IPS-18c (cell line): ENCODE measurements around the gene SEZ6L.
A peak's percentile ranks its signal among the peaks of the same experiment; 100 is the strongest.

Source experiments
- H3K4me3 ChIP-seq: 2 replicates; pipeline ENCODE4 v1.7.0; 2013; ENCODE audit warnings: low read depth, mild to moderate bottlenecking, low read length, moderate library complexity; ENCODE audit not compliant: insufficient read depth
- H3K9me3 ChIP-seq: one replicate; pipeline ENCODE4 v1.6.1; 2013; ENCODE audit warnings: mild to moderate bottlenecking, low read length, moderate library complexity; ENCODE audit not compliant: control insufficient read depth, insufficient read depth

The SEZ6L gene

DNA sequence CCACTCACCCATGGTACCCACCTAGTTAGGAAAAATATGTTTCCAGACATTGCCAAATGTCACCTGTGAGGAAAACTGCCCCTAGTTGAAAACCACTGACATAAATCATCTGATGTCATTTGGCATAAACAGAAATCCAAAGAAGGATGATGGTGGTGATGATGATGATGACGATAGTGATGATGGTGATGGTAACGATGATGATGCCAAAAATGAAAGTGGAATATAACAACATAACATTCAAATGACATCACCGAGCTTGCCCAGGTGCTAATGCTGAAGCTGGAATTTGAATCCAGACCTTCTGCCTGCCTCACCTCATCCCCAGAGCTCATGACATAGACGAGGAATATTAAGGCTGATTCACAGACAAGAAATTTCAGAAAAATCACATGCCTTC lies 167.5 kb downstream of the SEZ6L start:
- H3K9me3 ChIP-seq, result no peaks in the 10 kb centered on the region
- H3K4me3 ChIP-seq, result no peak overlapping the region

- H3K4me3 ChIP-seq, result no peak overlapping the region
- H3K9me3 ChIP-seq, result no peaks in the 10 kb centered on the region
Observed at GRCh38 chr22:26339755-26340154, 170.5 kb downstream of the SEZ6L start.

DNA sequence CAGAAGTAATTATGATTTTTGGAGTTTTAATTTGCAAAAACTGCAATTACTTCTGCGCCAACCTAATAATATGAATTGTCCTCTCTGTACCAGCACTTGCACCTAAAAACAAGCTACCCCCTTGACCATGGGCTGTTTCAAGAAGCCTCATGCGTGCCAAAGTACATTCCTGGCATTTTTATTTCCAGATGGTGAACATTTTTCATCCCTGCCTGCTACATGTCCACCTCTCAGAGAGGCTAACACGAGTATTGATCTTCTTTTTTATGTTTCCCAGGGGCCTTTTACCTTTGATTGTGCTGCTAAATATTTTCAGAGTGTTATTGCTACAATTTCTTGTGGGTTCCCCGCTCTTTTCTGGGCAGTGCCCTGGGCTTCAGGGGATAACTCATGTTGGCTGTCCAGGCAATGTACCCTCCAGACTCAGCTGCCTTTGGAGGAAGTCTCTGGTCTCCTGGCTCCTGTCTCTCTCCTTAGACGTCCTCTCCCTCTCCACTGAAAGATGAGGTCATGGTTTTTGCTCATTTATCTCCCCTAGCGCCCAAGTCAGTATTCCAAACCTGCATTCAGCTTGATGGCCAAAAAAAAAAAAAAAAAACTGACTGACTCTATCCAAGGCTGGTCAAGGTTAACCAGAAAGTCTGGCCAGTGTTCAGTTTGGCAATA lies 173.6 kb downstream of the SEZ6L start:
- Histone ChIP-seq H3K4me3 (no peak overlapping the region), H3K9me3 (no peaks in the 10 kb centered on the region)

- no peaks in the 10 kb centered on the region for H3K9me3 ChIP-seq
- no peak overlapping the region for H3K4me3 ChIP-seq
Observed at GRCh38 chr22:26345496-26345895, 176.2 kb downstream of the SEZ6L start.

DNA sequence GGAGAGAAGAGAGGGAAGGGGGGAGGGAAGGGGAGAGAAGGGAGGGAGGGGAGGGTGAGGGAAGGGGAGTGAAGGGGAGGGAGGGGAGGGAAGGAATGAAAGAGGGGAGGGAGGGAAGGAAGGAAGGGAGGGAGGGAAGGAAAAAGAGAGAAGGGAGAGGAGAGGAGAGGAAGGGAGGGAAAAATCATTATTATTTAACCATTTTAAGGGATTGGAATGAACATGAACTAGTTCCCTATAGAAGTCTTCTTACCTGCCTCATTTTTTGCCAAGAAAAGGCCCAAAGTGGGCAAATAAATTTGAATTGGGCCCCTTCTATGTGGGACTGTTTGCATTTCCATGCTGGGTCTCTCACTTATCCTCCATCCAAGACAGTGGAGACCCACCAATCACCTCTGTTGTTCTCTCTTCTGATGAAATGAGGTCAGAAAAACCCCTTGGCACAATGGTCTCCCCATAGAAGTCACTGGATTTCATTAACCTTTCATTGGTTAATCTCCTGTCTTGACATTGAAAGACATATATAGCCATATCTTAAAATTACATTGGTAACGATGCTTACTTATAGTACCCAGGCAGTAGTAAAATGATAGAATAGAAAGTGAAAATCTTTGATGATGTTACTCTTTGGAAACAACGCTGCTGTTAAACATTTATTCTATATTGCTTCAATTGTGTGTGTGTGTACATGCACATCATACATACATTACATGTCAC lies 179.7 kb downstream of the SEZ6L start:
- H3K9me3 ChIP-seq, result no peaks in the 10 kb centered on the region
- H3K4me3 ChIP-seq, result no peak overlapping the region

DNA sequence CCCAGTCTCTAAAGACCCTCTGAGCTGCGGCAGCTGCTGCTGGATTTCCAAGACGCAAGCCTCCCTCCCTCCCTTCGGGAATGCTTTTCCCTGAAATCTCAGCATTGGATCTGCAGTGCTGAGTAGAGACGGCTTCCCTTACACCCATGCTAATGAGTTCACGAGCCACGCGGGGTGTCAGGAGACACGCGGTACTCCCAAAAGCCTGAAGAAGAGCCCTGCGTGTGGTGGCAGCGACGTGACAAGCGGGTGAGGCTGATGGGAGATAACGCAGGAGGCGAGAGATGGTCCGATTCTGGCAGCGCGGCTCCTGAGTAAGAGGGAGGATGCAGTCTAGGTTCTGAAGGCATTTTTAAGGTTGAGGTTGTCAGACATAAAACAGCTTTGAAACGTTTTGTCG lies 185.4 kb downstream of the SEZ6L start:
- Histone ChIP-seq H3K4me3 (no peak overlapping the region), H3K9me3 (no peaks in the 10 kb centered on the region)

DNA sequence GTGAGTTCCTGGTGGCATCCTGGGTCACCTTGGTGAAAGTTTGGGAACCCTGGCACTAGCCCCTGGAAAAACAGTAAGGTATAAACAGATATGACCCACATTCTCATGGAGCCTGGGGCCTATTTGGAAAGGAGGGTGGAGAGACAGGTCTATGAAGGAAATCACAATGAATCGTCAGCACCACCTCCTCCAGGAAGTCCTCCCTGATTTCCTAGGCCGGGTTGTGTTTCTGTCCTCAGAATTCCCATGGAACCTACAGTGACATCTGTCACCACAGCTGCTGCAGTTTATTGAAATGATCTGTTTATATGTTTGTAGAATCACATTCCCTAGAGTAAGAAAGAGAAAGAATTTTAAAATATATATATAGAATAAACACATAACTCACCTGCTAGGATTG lies 188.0 kb downstream of the SEZ6L start:
- no peak overlapping the region for H3K4me3 ChIP-seq
- H3K9me3 ChIP-seq, result no peaks in the 10 kb centered on the region

DNA sequence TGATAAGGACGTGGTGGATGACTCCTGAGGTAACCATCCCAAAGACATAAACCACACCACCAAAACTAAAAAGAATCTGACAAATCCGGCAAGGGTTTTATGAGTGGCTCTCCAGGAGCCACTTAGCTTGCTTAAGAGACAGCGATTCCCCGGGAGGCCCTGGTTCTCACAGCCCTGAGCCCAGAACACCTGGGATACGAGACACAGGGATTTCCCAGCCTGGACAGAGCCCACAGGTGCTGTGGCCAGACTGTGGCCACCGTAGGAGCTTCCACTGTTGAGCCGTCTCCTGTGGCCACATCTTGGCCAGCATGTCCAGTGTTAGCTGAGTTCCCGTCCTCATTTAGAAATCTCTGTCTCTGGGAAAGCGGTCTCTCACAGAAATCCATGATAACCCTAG lies 188.6 kb downstream of the SEZ6L start:
- Histone ChIP-seq H3K9me3 (no peaks in the 10 kb centered on the region), H3K4me3 (no peak overlapping the region)

DNA sequence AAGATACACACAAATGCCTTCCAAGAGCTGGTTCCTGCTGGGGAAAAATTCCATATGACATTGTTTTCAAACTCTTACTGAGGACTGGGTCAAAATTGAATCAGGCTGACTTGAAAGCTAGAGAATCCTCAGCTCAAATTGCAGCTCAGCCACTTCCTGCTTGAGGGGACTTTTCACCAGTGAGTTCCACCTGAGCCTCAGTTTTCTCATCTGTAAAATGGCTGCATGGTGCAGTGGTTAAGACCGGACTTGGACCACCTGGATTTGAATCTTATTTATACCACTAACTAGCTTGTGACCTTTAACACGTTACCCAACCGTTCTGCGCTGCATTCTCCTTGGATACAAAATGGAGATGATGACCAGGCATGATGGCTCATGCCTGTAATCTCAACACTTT lies 189.9 kb downstream of the SEZ6L start:
- no peak overlapping the region for H3K4me3 ChIP-seq

DNA sequence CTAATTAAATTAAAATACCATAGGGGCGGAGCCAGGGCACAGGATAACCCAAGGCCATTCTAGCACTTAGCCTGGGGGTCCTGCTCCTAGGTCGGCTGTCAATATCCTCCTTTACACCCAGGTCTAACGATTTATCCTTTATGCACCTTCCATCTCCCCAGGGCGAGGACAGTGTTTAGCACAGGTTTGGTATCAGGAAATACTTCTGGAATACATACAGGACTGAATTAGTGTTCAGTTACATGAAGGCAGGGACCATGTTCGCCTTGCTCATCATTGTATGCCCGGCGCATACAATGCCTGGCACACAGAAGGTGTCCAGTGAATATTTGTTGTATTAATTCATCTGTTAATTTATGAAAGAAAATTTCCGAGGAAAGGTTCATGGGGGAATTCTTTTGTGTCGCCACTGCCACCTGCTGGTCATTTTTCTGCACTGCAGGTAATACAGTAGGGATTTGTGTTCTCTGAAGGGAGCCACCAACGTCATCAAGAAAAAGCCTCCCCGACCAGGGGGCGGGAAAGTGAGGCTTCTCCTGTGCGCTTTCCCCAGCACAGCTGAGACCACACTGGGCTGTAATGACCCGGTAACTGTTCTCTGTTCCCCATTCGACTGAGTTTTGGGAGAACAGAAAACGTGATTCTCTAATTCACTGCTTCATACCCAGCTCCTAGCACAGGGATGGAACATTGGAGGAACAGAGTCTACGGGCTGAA lies 191.1 kb downstream of the SEZ6L start:
- Histone ChIP-seq H3K4me3 (peak overlapping the region; percentile 21; the same call in 1 of the 2 replicates), H3K9me3 (no peaks in the 10 kb centered on the region)

More for the DNA sequence above, 189.9 kb downstream of the SEZ6L start:
- H3K9me3 ChIP-seq, result no peaks in the 10 kb centered on the region

DNA sequence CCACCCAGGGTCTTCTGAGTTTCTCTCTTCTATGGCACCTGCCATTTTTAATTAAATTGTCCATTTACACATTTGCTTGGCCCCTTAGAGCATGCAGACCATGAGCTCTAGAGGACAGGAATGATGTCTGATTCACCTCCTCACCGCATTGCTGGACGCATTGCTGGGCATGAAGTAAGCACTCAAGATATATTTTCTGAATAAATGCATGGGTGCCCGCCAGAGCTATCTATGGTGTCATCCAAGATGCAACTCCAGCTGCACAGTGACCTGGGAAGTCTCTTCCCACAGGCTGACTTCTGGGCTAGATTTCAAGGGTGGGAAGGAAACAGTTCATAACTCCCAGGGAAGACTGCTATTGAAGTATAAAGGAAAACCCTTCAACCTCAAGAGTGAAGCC lies 193.2 kb downstream of the SEZ6L start:
- H3K4me3 ChIP-seq, result no peak overlapping the region
- H3K9me3 ChIP-seq, result no peaks in the 10 kb centered on the region

DNA sequence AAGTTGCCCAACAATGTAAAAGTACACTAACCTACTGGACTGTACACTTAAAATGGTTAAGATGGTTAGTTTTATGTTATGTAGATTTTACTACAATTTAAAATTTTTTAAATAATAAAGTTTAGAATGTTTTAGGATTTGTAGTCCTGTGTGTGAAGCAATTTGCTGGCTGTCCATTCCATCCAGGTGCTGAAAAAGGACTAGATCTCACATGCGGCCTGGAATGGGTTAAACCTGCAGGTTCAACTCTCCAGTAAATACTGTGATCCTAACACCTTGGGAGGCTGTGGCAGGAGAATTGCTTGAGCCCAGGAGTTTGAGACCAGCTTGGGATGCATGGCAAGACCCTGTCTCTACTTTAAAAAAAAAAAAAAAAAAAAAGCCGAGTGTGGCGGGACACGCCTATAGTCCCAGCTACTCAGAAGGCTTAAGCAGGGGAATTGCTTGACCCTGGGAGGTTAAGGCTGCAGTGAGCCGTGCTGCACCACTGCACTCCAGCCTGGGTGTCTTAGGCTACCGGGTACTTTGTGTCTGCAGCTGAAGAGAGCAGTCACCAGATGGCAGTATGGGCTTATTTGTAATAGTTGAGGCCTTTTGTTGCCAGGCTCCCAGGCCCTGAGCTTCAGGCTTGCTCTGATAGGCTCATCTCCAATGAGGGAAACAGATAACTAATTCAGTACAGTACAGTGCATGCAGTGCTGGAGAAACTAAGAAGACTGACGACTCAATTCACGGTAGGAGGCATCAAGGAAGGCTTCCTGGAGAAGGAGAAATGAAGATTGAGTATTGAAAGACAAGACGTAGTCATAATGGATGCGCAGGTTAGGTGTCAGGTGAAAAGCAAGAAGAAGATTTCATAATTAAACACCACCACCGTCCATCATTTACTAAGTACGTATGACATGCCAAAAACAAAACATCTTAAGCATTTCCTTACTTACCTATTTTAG lies 195.1 kb downstream of the SEZ6L start:
- H3K4me3 ChIP-seq, result no peak overlapping the region

DNA sequence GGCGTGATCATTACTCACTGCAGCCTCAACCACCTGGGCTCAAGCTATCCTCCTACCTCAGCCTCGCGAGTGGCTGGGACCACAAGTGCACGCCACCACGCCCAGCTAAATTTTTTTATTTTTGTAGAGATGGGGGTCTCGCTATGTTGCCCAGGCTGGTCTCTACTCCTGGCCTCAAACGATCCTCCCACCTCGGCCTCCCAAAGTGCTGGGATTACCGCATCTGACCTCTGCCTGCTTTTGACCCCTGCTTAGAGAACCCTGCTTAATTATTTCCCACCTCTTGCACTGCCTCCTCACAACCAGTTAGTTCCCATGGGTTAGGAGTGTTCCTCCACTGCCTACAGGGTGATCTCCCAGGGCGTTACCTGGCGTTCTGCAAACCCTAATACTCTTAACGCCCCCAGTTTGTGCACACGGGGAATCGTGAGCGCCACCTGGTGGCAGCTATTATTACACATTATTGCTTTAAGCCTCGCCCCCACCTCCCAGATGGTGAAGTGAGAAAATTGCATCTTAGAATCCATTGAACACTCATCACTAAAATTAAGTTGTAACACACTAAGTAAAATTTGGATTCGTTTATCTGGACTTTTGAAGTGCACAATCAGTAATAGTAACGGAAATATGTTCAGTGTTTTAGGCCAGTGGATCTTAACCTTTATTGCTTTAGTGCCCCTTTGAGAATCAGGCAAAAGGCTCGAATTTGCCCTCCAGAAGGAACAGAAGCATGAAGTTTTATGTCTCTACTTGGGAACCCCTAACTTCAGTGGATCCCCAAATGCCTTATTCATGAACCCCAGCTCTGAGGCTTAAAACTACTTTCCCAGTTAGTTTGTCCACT lies 198.4 kb downstream of the SEZ6L start:
- Histone ChIP-seq H3K4me3 (no peak overlapping the region), H3K9me3 (no peaks in the 10 kb centered on the region)

More for the DNA sequence above, 195.1 kb downstream of the SEZ6L start:
- no peaks in the 10 kb centered on the region for H3K9me3 ChIP-seq

GRCh38 chr22:26372890-26373289 lies 203.6 kb downstream of the SEZ6L start:
- Histone ChIP-seq H3K9me3 (no peaks in the 10 kb centered on the region), H3K4me3 (no peak overlapping the region)

GRCh38 chr22:26374391-26375026 lies 205.2 kb downstream of the SEZ6L start:
- H3K9me3 ChIP-seq, result no peaks in the 10 kb centered on the region
- no peak overlapping the region for H3K4me3 ChIP-seq
